ENCODE results near the gene SNTB2. TPM values are rescaled to one million over a fixed set of nuclear protein-coding genes. Genes with fewer than 3 reads are reported as not detected.
A peak's percentile ranks its signal among the peaks of the same experiment; 100 is the strongest.

The SNTB2 gene
- total and polyA plus RNA-seq, 9 of the 15 experiments (the other 6 are each of a cell fraction or from before 2014, with no cell fraction given) = 1.2 to 13.7 (median 5.7) TPM

- in situ Hi-C loops (cut with MboI) (no loop called here), intact Hi-C loops (cut with micrococcal nuclease) (no loop called here)
- BruUV-seq (replicated peaks) = no TSS peak
- Histone ChIP-seq H3K9me3 (replicated peaks; ENCODE audit: control insufficient read depth, insufficient read depth, low read depth, low read length) (no peaks in the 10 kb centered on the region), H3K9ac (ENCODE audit: insufficient read depth in 1 of 2, low read depth in 2 of 2, low read length in 2 of 2) (no peak overlapping the region), H3K9me1 (ENCODE audit: control insufficient read depth, insufficient read depth, low read length) (no peaks in the 10 kb centered on the region), H3K4me1 (replicated peaks in 1 of 2; ENCODE audit: control insufficient read depth in 2 of 2, insufficient read depth in 2 of 2, low read length in 2 of 2) (no peaks in the 10 kb centered on the region; a peak in 1 of 5 replicates), H3K4me2 (ENCODE audit: insufficient read depth, low read length) (no peak overlapping the region), H3K27ac (ENCODE audit: extremely low read depth, low read depth, low read length) (no peak overlapping the region), H2AFZ (ENCODE audit: low read depth, low read length) (no peak overlapping the region), H3K27me3 (ENCODE audit: control insufficient read depth in 2 of 2, insufficient read depth in 2 of 2, low read length in 2 of 2) (no peaks in the 10 kb centered on the region), H3K79me2 (ENCODE audit: control insufficient read depth, insufficient read depth, low read length) (no peaks in the 10 kb centered on the region), H3K36me3 (ENCODE audit: control insufficient read depth, insufficient read depth, low read length) (peaks cover 7% of the 10 kb centered on the region; the same call in 1 of the 3 replicates), H4K20me1 (replicated peaks; ENCODE audit: control insufficient read depth, insufficient read depth, low read length) (no peaks in the 10 kb centered on the region), H3K4me3 (no peak overlapping the region)
- ATAC-seq (no peak), FAIRE-seq (no peak), DNase-seq (ENCODE audit: extremely low read depth in 1 of 4, low spot score in 3 of 4) (no peak)
- POLR2A ChIA-PET = interaction anchor here (0.9 to 1.1 kb wide), 2 partner anchors 10 to 16 kb away, joined by 3 to 4 read pairs; no protein-coding TSS in a partner anchor
- CTCF ChIA-PET (ENCODE audit: low intra/inter-chr PET ratio) = no interaction called here
- WGBS (ENCODE audit: insufficient coverage, low coverage, missing lambda C conversion rate) = 67% methylated on average over 3 of the region's 3 CpGs
- TF ChIP-seq PTTG1 (tag; IDR thresholded peaks at IDR 0.05; ENCODE audit: low read depth) (no peak), ZNF699 (CRISPR knock-in tag; IDR thresholded peaks at IDR 0.05; ENCODE audit: insufficient replicate concordance) (no peak), ZBTB40 (IDR thresholded peaks at IDR 0.05) (peak; percentile 88), ZBTB40 (CRISPR knock-in tag; IDR thresholded peaks at IDR 0.05) (peak; percentile 50), FOS (IDR thresholded peaks at IDR 0.05; ENCODE audit: extremely low read depth, insufficient read length) (no peak), PML (IDR thresholded peaks at IDR 0.05; ENCODE audit: low read length) (no peak), ZNF79 (CRISPR knock-in tag; IDR thresholded peaks at IDR 0.05; ENCODE audit: low read depth) (no peak), SMARCA4 (IDR thresholded peaks at IDR 0.05) (no peak), GTF3C2 (IDR thresholded peaks at IDR 0.05; ENCODE audit: borderline replicate concordance, extremely low read depth, insufficient read length) (no peak)
These were observed 73.5 kb downstream of the SNTB2 start for GRCh38 chr16:69260506-69260905.

Measured in K562 (cell line).